ENCODE measurements around the gene GPR37L1.
"Not testable (repeated sequence)": the region's sequence is repeated elsewhere in the genome, so short reads cannot be mapped to it uniquely, and the experiment has no call there.

Gene GPR37L1

DNA sequence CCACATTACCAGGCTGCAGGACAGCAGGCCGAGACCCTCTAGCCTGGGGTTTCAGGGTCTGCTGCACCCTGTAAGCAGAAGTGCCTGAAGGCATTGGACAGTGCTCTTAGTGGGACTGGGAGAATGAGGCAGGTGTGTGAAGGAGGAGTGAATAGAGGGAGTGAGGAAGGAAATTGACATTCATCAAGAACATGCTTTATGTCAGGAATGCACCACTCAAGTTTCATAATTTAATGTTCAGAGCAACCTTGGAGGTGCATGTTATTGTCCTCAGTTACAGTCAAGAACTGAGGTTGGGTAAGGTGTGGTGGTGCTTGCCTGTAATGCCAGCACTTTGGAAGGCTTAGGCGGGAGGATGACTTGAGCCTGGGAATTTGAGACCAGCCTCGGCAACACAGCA is 11.7 kb upstream of the GPR37L1 start:
- DNase-seq = no peak

DNA sequence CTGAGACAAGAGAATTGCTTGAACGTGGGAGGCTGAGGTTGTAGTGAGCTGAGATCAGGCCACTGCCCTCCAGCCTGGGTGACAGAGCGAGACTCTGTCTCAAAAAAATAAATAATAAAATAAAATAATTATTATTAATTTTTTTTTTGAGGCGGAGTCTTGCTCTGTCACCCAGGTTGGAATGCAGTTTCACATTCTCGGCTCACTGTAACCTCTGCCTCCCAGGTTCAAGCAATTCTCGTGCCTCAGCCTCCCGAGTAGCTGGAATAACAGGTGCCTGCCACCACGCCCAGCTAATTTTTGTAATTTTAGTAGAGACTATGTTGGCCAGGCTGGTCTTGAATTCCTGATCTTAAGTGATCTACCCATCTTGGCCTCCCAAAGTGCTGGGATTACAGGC is 11.1 kb upstream of the GPR37L1 start:
- not testable (repeated sequence) for DNase-seq

DNA sequence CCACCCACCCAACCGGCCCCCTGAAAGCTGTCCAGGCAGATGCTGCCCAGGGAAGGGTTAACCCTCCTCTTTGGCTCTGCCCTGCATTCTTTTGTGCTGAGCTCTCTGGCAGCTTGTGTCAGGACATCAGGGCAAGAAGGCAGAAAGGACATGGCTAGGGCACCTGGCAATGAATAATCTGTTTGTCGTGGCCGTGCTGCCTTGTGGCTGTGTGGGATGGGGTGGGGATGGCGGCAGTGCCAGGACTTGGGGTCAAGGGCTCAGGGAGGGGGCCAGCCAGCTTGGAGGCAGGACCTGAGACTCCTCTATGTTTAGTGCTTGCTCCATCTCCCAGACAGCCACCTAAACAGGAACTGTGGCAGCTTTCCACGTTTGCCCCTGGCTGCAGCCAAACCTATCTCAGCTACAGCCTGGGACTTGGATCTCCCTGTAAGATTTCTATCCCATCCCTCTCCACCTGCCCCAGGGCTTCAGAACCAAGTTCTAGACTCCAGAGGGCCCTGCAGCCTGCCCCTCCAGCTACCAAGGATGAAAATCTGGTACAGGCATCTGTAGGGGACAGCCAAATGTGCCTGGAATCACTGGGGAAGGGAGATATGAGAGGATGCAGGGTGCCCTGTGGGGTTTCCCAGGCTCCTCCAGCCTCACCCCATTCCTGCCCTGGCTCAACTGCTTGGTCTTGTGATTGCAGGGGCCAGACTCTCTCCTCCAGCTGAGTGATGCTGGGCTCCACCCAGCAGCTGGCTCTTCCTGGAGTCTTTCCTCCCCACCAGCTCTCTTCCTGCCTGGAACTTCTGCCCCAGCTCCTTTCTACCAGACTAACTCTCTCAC is 9.6 kb upstream of the GPR37L1 start:
- DNase-seq = no peak

DNA sequence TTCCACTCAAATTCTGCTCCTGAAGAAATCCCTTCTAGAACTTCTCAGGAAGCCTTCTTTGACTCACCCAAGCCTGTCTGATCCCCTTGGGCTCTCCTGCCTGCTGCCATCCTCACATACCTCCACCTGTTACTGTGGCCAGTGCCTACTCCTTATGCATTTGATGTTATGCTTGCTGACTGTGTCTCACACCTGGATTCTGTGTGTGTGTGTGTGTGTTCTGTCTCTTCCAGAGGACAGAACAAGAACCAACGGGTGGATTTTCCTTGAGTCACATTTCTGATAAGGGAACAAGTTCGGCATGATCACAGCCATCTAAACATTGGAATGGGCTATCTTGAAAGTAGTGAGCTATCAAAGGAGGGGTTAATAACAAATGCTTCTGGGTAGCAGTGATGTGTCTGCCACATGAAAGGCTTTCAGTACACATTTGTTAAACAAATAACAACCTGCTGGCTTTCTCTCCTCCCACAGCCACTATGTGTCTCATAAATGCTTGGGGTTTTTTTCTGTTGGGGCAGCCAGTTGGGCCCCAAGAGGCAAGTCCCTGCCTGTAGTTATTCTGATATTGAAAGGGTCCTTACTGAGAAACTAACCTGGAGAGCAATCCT is 8.9 kb upstream of the GPR37L1 start:
- DNase-seq = no peak

DNA sequence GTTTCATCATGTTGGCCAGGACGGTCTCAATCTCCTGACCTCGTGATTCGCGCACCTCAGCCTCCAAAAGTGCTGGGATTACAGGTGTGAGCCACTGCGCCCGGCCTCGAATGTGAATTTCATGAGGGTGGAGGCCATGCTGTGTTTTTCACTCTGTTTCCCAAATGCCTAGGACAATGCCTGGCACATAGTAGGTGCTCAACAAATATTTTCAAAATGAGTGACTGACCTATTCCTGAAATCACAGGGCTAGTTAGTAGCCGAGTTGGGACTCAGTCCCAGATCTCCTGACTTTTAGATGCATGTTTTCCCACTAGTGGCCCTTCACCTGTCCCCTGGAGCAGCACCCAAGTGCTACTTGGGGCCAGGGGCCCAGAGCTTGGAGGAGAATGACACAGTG is 6.4 kb upstream of the GPR37L1 start:
- no peak for DNase-seq

DNA sequence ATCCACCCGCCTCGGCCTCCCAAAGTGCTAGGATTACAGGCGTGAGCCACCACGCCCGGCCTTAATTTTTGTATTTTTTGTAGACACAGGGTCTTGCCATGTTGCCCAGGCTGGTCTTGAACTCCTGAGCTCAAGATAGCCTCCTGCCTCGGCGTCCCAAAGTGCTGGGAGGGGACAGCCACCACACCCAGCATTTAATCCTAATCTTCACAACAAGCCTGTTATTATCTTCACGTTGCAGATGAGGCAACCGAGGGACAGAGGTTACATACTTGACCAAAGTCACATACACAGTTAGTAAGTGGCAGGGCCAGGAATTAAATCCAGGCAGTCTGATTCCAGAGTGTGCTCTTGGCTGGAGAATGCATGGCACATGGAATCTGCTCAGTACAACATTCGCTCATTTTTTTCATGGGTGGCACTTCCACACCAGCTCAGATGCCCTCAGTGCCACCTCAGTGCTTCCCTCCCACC is 4.8 kb upstream of the GPR37L1 start:
- no peak for DNase-seq

DNA sequence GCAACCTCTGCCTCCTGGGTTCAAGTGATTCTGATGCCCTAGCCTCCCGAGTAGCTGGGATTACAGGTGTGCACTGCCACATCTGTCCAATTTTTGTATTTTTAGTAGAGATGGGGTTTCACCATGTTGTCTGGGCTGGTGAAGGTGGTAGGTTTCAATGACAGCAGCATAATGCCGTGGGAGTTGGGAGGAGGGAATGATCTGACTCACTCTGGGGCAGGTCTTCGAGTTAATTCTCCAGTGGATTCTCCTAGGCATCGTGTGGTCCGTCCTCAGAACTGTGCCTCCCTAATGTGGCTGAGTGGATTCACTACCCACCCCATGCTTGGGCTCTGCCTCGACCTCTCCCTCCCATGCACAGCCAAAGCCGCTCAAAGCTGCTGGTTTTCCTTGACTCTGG is 1.7 kb upstream of the GPR37L1 start:
- no peak for DNase-seq

DNA sequence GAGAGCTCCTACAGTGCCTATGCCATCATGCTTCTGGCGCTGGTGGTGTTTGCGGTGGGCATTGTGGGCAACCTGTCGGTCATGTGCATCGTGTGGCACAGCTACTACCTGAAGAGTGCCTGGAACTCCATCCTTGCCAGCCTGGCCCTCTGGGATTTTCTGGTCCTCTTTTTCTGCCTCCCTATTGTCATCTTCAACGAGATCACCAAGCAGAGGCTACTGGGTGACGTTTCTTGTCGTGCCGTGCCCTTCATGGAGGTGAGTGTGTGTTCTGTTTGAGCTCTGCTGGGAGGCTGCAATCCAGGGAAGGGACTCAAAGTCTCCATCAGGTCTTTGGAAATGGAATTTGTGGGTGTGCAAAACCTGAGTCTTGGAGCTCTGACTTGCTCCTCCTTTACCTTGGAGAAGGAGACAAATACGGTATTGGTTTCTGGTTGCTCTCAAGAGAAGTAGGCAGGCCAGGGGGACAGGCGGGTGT is 658 bp downstream of the GPR37L1 start:
- no peak for DNase-seq

DNA sequence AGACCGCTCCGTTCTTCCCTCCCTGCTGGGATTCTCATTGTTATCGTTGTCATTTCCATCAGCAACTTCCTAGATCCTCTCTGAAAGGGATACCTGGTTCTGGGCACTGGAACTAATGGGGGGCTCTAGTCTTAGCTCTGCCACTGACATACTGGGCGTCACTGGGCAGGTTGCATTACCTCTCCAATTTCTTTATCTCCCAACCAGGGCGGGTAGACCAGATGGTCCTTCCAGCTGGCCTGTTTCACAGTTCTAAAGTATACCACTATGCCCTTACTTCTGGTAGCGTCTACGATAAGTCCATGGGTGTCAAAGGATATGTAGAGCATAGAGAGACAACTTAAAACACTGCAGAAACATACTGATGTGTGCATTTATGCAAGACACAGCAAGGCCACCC is 1.4 kb downstream of the GPR37L1 start:
- no peak for DNase-seq

DNA sequence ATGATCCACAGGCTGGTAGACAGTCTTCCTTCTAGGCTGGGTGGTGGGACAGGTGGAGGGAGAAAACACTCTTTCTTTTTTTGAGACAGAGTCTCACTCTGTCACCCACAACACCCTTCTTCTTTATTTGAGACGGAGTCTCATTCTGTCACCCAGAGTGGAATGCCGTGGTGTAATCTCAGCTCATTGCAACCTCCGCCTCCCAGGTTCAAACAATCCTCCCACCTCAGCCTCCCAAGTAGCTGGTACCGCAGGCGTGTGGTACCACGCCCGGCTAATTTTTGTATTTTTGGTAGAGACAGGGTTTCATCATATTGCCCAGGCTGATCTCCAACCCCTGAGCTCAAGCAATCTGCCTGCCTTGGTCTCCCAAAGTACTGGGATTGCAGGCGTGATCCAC is 2.9 kb downstream of the GPR37L1 start:
- DNase-seq = no peak

DNA sequence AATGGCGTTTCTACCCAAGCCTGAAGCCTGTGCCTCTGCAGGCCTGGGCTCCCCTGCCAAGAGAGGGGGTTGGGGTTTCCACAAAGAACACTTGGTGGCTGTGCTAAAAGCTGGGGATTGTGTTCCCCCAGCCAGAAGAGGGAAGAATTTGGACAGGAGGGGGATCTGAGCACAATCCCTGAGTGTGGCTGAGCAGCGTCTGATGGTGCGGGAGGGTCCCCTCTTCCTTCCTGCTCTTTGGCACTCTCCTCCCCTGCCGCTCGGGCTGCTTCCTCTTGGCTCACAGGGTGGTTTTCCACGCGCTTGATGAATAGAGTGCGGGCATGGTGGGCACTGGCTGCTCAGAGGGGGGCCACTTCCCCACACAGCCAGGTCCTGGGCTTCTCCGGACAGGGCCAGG is 3.7 kb downstream of the GPR37L1 start:
- no peak for DNase-seq

DNA sequence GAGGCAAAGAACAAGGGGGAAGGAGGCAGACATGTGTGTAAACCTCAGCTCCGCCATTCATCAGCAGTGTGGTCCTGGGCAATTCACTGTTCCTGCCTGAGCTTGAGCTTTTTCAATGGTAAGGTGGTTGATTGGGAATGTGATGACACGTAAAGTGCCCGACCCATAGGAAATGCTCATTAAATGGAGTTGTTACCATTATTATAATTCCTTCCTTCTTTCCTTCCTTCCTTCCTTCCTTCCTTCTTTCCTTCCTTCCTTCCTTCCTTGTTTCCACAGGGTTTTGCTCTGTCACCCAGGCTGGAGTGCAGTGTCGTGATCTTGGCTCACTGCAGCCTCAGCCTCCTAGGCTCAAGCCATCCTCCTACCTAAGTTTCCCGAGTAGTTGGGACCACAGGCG is 4.3 kb downstream of the GPR37L1 start:
- no peak for DNase-seq

DNA sequence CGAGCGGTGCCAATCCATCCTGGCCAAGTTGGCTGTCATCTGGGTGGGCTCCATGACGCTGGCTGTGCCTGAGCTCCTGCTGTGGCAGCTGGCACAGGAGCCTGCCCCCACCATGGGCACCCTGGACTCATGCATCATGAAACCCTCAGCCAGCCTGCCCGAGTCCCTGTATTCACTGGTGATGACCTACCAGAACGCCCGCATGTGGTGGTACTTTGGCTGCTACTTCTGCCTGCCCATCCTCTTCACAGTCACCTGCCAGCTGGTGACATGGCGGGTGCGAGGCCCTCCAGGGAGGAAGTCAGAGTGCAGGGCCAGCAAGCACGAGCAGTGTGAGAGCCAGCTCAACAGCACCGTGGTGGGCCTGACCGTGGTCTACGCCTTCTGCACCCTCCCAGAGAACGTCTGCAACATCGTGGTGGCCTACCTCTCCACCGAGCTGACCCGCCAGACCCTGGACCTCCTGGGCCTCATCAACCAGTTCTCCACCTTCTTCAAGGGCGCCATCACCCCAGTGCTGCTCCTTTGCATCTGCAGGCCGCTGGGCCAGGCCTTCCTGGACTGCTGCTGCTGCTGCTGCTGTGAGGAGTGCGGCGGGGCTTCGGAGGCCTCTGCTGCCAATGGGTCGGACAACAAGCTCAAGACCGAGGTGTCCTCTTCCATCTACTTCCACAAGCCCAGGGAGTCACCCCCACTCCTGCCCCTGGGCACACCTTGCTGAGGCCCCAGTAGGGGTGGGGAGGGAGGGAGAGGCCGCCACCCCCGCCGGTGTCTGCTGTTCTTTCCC is 5.3 kb downstream of the GPR37L1 start:
- DNase-seq = no peak

DNA sequence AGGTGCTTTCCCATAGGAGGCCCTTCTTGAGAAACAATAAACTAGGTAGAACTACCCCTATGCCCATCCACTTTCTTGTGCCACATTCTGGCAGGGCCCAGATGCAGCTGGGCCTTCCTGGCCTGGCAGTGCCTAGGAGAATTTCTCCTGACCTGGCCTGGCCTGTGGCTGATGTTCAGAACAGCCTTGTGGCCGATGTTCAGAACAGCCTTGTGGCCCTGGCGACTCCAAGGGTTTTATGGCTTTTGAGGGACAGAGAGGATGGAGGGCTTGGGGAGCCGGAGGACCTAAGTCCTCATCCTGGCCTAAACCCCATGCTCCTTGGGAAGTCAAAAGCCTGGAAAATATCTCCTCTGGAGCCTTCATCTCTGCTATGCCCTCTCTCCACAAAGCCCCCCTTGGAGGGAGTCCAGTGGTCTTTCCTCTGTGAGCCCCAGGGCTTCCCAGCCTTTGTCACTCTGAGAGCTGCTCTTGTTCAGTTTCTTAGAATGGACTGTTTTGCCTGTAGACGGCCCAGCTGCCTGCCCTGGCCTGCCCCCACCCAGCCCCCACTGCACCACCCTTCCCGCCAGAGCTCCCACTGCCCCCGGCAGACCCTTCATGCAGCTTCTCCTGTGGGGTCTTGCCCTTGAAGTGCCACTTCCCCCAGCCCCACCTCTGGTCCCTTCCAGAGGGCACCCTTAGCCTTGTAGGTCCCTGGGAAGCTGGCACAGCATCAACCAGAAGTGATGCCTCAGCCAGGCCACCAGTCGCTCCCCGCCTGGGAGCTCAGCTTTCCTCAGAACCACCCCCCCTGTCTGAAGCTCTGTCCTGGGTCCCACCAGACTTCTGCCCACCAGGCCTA is 7.0 kb downstream of the GPR37L1 start:
- no peak for DNase-seq

DNA sequence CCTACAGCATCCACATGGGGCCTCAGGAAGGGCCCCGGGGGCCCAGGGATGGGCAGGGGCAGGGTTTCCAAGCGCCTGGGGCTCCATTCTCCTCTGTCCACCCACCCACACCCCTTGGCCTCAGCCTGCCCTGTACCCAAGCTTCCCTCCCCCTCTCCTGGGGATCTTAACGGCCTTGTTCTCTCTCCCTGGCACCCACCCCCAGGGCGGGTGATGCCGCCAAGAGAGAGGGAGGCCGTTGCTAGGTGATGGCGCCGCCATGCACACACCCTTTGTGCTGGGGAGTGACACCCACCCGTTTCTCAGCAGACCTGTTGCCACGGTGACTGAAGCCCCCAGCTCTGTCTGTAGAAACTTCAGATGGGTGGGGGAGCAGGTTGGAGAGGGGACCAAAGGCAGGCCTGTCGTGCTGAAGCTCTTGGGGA is 7.6 kb downstream of the GPR37L1 start:
- no peak for DNase-seq

DNA sequence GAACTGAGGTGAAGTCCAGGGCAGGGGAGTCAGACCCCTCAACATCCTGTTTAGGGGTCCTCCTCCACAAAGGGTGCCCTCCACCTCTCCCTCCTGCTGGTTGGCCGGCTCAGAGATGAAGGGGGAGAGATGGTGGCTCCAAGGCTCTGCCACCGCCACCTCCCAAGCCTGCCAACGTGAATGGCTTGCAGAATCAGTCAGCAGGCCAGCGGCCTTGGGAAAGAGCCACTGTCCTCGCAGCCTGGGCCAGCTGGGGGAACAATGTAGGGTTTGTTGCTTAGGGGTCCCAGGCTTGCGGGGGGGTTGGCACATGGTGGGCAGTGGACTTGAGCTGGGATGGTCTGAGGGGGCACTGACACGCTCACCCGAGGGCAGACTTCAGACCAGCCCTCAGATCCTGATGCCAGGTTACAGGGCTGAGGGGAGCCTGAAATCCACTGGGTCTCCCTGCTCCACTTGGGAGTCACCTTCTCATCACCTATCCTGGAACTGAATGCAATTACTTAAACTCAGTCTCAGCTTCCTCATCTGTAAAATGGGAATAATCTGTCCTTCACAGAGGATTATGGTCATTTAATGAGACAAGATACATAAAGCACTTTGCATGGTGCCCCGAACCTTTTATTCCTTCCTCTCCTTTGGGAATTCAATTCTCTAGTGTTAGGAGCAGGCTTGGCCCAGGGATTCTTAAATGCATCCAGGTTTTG is 8.3 kb downstream of the GPR37L1 start:
- no peak for DNase-seq

DNA sequence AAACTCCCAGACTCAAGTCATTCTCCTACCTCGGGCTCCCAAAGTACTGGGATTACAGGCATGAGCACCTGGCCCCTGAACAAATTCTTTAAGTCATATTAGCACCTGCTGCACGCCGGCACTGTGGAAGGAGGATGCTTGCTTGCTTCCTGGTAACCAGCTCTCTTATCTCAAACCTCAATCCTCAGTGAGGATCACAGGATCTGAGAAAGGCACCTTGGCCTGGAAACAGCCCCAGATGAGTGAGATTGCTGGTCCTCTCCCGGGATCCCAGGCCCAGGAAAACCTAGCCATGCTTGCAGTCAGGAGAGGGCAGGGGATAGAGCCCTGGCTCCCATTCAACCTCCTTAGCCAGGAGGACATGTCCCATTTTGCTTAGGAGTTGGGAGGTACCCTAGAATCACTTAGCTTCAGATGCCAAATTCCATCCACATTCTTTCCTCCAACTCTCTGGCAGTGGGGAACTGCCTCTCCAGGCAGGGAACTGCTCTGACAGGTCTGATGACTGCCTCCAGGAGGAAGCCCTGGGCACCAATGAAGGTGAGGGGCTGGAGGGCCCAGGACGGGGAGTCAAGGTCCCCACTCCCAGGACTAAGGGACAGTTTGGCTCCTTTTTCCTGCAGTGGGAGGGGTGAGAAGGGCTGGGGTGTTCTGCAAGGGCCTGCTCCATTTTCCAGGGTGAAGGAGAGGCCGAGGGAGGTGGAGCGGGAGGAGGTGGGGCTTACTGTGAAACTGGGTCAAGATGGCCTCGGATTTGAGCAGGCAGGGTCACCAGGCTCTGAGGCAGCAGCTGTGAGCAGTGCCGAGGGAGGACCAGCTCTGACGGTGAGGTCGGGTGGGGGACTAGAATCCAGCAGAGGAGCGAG is 9.5 kb downstream of the GPR37L1 start:
- no peak for DNase-seq

DNA sequence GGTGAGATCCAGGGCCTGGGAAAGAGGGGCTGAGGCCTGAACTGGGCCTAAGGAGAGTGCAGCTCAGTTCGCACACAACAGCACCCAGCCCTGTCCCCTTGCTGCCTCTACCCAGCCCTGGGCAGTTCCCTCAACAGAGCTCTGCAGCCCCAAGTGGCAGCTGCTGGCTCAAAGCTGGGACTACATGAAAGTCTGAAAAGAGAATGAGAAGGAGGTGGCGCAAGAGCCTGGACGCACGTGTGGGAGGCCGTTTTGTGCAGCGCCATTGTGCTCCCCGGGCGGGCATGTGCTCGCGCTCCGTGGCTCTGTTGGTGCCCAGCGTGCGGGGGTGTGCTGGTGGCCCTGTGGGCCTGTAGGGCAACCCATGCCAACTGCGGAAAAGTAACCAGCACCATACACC is 10.3 kb downstream of the GPR37L1 start:
- no peak for DNase-seq

DNA sequence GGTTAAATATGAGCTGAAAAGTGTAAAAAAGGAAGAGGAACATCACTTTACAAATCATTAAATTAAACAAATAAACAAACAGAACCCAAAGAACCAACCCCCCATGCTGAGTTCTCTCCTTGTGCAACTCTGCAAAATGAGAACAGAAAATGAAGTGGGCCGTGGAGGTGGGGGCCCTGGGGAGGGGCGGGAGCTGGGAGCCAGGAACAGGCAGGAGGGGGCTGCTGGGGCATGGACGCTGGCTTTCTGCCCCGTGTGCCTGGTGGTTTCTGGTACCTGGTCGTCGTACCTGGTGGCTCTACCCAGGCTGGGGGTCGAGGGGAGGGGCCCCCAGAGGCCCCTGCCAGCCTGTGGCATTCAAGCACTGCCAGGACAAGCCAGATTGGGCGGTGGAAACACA is 10.8 kb downstream of the GPR37L1 start:
- DNase-seq = no peak

DNA sequence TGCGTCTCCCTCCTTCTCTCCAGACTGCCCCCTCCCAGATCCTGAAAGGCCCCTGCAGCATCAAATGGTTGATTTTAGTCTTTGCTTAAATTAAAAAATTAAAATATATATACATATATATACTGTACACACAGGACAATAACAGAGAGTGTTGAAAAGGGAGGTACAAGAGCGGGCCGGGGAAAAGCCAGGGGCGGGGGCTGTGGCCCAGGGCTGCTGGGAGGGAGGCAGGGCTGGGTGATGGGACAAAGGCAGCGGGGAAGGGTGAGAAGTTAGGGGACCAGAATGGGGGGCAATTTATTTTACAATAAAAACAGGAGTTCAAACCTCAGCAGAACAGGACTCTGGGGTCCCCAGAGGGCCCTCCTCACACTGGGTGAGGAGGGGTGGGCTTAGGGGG is 11.3 kb downstream of the GPR37L1 start:
- DNase-seq = no peak

DNA sequence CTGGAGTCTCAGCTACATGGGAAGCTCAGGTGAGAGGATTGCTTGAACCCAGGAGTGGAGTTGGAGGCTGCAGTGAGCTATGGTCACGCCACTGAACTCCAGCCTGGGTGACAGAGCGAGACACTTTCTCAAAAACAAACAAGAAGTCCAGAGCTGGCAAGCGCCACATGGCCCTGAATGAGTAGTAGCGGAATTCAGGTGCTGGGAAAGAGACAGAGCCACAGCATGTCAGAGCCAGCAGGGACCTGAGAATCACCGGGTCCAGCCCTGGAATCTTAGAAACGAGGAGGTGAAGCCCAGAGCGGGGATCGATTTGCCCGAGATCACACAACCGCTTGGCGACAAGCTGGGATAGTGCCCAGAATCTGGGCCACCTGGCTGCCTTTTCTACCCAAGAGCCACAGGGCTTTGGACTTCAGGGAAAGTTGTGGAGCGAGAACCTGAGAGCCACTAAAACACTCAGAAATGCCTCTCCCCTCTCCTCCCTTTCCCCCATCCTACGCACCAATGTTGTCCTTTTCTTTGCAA is 12.0 kb downstream of the GPR37L1 start:
- DNase-seq = no peak

All from NCI-H1930 (cell line).